Lung (tissue), 12 donors: ENCODE measurements around the gene RXFP3. TPM values are rescaled to one million over a fixed set of nuclear protein-coding genes. Genes with fewer than 3 reads are reported as not detected.
"Not testable (repeated sequence)": the region's sequence is repeated elsewhere in the genome, so short reads cannot be mapped to it uniquely, and the experiment has no call there.

ENCODE experiments used
- ATAC-seq: fragments of 200-7000 bp; cut with Tn5 transposase; one replicate; pipeline ENCODE4 v1.9.1; 2020; ENCODE audit warnings: moderate number of reproducible peaks; ENCODE audit not compliant: insufficient read depth, low FRiP score
- DNase-seq, 3 donors: peaks; one replicate each; pipeline ENCODE4 v3.0.0-alpha.2; 2013 to 2017
- H3K27ac ChIP-seq, 2 donors: one replicate each; pipeline ENCODE4 v1.5.1; 2013; ENCODE audit warnings: mild to moderate bottlenecking in 2 of 2, moderate library complexity in 2 of 2, control low read depth in 1 of 2, inconsistent platforms in 1 of 2, low read depth in 1 of 2, low read length in 1 of 2
- H3K27me3 ChIP-seq, 3 donors: one replicate each; pipeline ENCODE4 v1.5.1; 2013; ENCODE audit warnings: low read length in 2 of 3; ENCODE audit not compliant: control insufficient read depth in 3 of 3, insufficient read depth in 3 of 3
- H3K36me3 ChIP-seq, 4 donors: one replicate each; pipeline ENCODE4 v1.5.1; 2013; ENCODE audit warnings: low read length in 4 of 4, mild to moderate bottlenecking in 1 of 4, moderate library complexity in 1 of 4; ENCODE audit not compliant: control insufficient read depth in 4 of 4, insufficient read depth in 4 of 4
- H3K4me1 ChIP-seq, 5 donors: one replicate each; pipeline ENCODE4 v1.5.1; 2013; ENCODE audit warnings: low read length in 5 of 5, mild to moderate bottlenecking in 2 of 5, moderate library complexity in 1 of 5; ENCODE audit not compliant: control insufficient read depth in 5 of 5, insufficient read depth in 5 of 5
- H3K4me3 ChIP-seq: one replicate; pipeline ENCODE4 v1.5.1; 2013; ENCODE audit warnings: mild to moderate bottlenecking, control low read depth, moderate library complexity
- H3K9ac ChIP-seq, 2 donors: one replicate each; pipeline ENCODE4 v1.5.1; 2013; ENCODE audit warnings: low read length in 2 of 2, control low read depth in 1 of 2; ENCODE audit not compliant: insufficient read depth in 1 of 2
- H3K9me3 ChIP-seq, 4 donors: one replicate each; pipeline ENCODE4 v1.5.1; 2013; ENCODE audit warnings: low read length in 3 of 4, mild to moderate bottlenecking in 1 of 4, moderate library complexity in 1 of 4; ENCODE audit not compliant: control insufficient read depth in 4 of 4, insufficient read depth in 3 of 4
- CTCF ChIP-seq: IDR thresholded peaks from 2 replicates; pipeline ENCODE4 v1.5.1; 2012; ENCODE audit warnings: mild to moderate bottlenecking; ENCODE audit errors: control extremely low read depth, extremely low read depth
- WGBS, 2 donors: extraction: QIAGEN DNeasy Blood & Tissue Kit; methylation state at CpG; one replicate each; pipeline ENCODE4 v1.1.7; 2013; 5-methylcytosine and 5-hydroxymethylcytosine counted together
- polyA plus RNA-seq, 2 donors: library from polyadenylated mRNA; stranded (reverse); fragments of 200-250 nt; gene quantifications; one replicate each; pipeline ENCODE4 v1.2.1, GENCODE V29; 2013
- total RNA-seq, 2 donors: library from RNA; depleted of rRNA in 1 of 2; stranded (reverse); fragments of >200 nt in 1 of 2; gene quantifications; one replicate each; pipeline ENCODE4 v1.2.1, GENCODE V29; 2014 to 2021
- donor health status: control.
- donor health status: control.
- donor health status: Bipolar disorder and iron deficiency.
- donor health status: healthy.
- donor health status: DM: yes; HTN: yes; CAD: no.

Gene RXFP3
- total and polyA plus RNA-seq, 4 donors = 0.26 TPM; not detected in 3

GRCh38 chr5:33944543-33945132, 8.5 kb downstream of the RXFP3 start:
- H3K27me3 ChIP-seq = peaks cover 0 to 43% (median 34%) of the 10 kb centered on the region in 3 donors
- DNase-seq (no peak), ATAC-seq (no peak)
- no peak overlapping the region for H3K4me3 ChIP-seq
- 81 to 82% methylated on average over 12 of the region's 12 CpGs for WGBS, 2 donors
- no peaks in the 10 kb centered on the region for H3K4me1 ChIP-seq
- no peaks in the 10 kb centered on the region for H3K36me3 ChIP-seq
- no peak overlapping the region for H3K27ac ChIP-seq
- no peak overlapping the region for H3K9ac ChIP-seq
- TF ChIP-seq CTCF = no peak
- peaks cover 0 to 2% (median 0%) of the 10 kb centered on the region in 4 donors for H3K9me3 ChIP-seq

- not testable (repeated sequence) for H3K9ac ChIP-seq, H3K9me3 ChIP-seq, ATAC-seq, H3K27me3 ChIP-seq, H3K36me3 ChIP-seq, H3K4me3 ChIP-seq, H3K4me1 ChIP-seq, DNase-seq, H3K27ac ChIP-seq
- 75 to 97% methylated on average over 4 to 5 of the region's 5 CpGs for WGBS, 2 donors
Observed at GRCh38 chr5:33952175-33952574, 16.0 kb downstream of the RXFP3 start.

GRCh38 chr5:33957577-33958150, 21.5 kb downstream of the RXFP3 start:
- WGBS, 2 donors = 70 to 78% methylated on average over 2 of the region's 2 CpGs
- ATAC-seq = no peak
- DNase-seq = no peak
- Histone ChIP-seq H3K9ac (no peak overlapping the region), H3K4me3 (no peak overlapping the region), H3K27ac (no peak overlapping the region), H3K27me3 (no peaks in the 10 kb centered on the region), H3K4me1 (no peaks in the 10 kb centered on the region), H3K9me3 (peaks cover 0 to 5% (median 4%) of the 10 kb centered on the region in 4 donors), H3K36me3 (no peaks in the 10 kb centered on the region)
- no peak for TF ChIP-seq CTCF

DNA sequence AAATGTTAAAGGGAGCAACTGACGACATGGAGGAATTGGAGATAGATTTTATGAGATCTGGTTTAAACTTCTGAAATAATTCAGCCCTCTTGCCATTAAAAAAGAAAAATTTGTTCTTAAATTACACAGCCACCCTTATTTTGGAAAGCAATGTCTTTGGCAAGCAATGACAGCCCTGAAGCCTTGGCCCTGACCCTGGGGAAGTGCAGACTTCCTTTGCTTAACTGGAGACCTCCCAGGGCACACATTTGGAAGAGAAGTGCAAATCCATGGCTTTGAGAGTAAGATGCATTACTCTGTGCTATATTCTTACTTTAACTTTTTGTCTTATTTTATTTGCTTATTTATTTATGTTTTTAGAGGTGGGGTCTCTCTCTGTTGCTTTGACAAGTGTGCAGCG, 22.0 kb downstream of the RXFP3 start:
- 69 to 79% methylated on average over 2 of the region's 2 CpGs for WGBS, 2 donors
- no peaks in the 10 kb centered on the region for H3K27me3 ChIP-seq
- TF ChIP-seq CTCF = no peak

More for the DNA sequence above, 22.0 kb downstream of the RXFP3 start:
- DNase-seq (no peak), ATAC-seq (no peak)
- H3K9me3 ChIP-seq = peaks cover 0 to 5% (median 4%) of the 10 kb centered on the region in 4 donors
- H3K27ac ChIP-seq = no peak overlapping the region
- no peaks in the 10 kb centered on the region for H3K4me1 ChIP-seq
- H3K36me3 ChIP-seq = no peaks in the 10 kb centered on the region
- no peak overlapping the region for H3K4me3 ChIP-seq
- no peak overlapping the region for H3K9ac ChIP-seq
